Left ventricle myocardium inferior (tissue), 1 donor: ENCODE measurements around the gene EFEMP1. TPM values are rescaled to one million over a fixed set of nuclear protein-coding genes. Genes with fewer than 3 reads are reported as not detected.

Experiments used
- DNase-seq: peaks from one replicate; pipeline ENCODE4 v3.0.0-alpha.2; 2020
- H3K27ac ChIP-seq: fragments of 200-600 bp; replicated peaks from 2 replicates; pipeline ENCODE4 v1.8.0; 2021
- H3K27me3 ChIP-seq: fragments of 200-600 bp; 2 replicates; pipeline ENCODE4 v1.8.0; 2021; ENCODE audit warnings: low read depth
- H3K36me3 ChIP-seq: fragments of 200-600 bp; 2 replicates; pipeline ENCODE4 v1.8.0; 2021
- H3K4me1 ChIP-seq: fragments of 200-600 bp; 2 replicates; pipeline ENCODE4 v1.8.0; 2021
- H3K4me3 ChIP-seq: fragments of 200-600 bp; 2 replicates; pipeline ENCODE4 v1.8.0; 2021; ENCODE audit warnings: mild to moderate bottlenecking, moderate library complexity
- H3K9me3 ChIP-seq: fragments of 200-600 bp; replicated peaks from 2 replicates; pipeline ENCODE4 v1.8.0; 2021
- intact Hi-C: fragments of 100-400 bp; cut with micrococcal nuclease; formaldehyde crosslinking; loops from one replicate; pipeline ENCODE4 v1.11.0; 2022
- total RNA-seq: library from RNA; stranded (reverse); fragmentation: NEBNext Ultra II Directional; extraction: Animal tissue kit (Norgen Biotek cat#: 25700); gene quantifications from one replicate; pipeline ENCODE4 v1.2.1, GENCODE V29; 2021
- TF ChIP-seq, protein P1 (sequence below): fragments of 200-600 bp; IDR thresholded peaks from 2 replicates; pipeline ENCODE4 v1.8.0; 2021; ENCODE audit warnings: antibody characterized with exemption, mild to moderate bottlenecking, borderline replicate concordance
- donor health status: DM: no; HTN: yes; CAD: no; lungs with severe emphysema.

Gene EFEMP1
- total RNA-seq, 1 donor from 2014 or later: 72.3 TPM

DNA sequence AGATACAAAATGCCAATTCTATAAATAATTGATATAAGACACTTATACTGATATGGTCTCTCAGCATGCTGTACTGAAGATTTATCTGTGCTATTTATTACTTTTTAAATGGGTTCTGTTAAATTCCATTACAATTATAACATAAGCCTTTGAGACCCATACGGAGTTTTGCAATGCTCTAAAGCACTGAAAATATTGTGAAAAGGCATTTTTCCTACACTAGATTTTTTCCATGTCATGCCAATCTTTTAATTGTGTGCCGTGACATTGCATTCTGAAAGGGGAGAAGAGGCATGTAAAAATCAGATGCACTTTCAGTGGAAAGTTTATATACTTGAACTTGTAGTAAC is 46.5 kb downstream of the EFEMP1 start:
- DNase-seq: no peak

DNA sequence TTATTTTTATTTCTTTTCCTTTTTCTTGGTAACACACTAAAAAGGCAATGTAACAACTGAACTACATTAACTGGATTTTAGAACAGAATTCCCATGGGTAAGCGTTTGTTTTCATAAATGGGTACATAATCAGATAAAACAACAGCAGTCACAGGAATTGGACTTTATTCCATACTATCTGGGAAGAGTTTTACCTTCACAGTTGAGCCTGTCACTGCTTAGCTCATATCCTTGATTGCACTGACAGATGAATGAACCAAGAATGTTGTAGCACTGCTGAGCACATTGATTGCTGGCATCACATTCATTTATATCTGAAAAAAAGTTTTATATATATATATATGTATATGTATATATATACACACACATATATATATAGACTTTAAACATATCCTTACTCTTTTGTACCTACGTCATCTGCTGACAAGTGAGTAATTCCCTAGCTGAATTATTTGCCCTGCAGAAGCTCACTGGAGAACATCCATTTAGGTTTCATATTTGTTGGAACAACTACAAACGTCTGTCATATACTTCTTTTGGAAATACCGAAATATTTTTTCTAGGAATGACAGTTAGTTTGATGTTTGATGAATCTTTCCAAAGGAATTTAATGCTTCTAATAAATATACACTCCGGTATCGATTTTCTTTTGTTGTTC is 47.0 kb downstream of the EFEMP1 start:
- intact Hi-C loops: no loop called here
- Histone ChIP-seq H3K4me3 (no peak overlapping the region), H3K27me3 (no peaks in the 10 kb centered on the region), H3K27ac (peak overlapping the region; percentile 37), H3K4me1 (peaks cover 29% of the 10 kb centered on the region), H3K9me3 (no peaks in the 10 kb centered on the region), H3K36me3 (no peaks in the 10 kb centered on the region)
- no peak for DNase-seq
- TF ChIP-seq, protein P1, sequence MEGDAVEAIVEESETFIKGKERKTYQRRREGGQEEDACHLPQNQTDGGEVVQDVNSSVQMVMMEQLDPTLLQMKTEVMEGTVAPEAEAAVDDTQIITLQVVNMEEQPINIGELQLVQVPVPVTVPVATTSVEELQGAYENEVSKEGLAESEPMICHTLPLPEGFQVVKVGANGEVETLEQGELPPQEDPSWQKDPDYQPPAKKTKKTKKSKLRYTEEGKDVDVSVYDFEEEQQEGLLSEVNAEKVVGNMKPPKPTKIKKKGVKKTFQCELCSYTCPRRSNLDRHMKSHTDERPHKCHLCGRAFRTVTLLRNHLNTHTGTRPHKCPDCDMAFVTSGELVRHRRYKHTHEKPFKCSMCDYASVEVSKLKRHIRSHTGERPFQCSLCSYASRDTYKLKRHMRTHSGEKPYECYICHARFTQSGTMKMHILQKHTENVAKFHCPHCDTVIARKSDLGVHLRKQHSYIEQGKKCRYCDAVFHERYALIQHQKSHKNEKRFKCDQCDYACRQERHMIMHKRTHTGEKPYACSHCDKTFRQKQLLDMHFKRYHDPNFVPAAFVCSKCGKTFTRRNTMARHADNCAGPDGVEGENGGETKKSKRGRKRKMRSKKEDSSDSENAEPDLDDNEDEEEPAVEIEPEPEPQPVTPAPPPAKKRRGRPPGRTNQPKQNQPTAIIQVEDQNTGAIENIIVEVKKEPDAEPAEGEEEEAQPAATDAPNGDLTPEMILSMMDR: no peak

More for the DNA sequence above, 46.5 kb downstream of the EFEMP1 start:
- TF ChIP-seq, protein P1: no peak
- H3K36me3 ChIP-seq: no peaks in the 10 kb centered on the region
- intact Hi-C loops: no loop called here
- peaks cover 29% of the 10 kb centered on the region for H3K4me1 ChIP-seq
- no peak overlapping the region for H3K4me3 ChIP-seq
- H3K27ac ChIP-seq: no peak overlapping the region
- H3K9me3 ChIP-seq: no peaks in the 10 kb centered on the region
- no peaks in the 10 kb centered on the region for H3K27me3 ChIP-seq

DNA sequence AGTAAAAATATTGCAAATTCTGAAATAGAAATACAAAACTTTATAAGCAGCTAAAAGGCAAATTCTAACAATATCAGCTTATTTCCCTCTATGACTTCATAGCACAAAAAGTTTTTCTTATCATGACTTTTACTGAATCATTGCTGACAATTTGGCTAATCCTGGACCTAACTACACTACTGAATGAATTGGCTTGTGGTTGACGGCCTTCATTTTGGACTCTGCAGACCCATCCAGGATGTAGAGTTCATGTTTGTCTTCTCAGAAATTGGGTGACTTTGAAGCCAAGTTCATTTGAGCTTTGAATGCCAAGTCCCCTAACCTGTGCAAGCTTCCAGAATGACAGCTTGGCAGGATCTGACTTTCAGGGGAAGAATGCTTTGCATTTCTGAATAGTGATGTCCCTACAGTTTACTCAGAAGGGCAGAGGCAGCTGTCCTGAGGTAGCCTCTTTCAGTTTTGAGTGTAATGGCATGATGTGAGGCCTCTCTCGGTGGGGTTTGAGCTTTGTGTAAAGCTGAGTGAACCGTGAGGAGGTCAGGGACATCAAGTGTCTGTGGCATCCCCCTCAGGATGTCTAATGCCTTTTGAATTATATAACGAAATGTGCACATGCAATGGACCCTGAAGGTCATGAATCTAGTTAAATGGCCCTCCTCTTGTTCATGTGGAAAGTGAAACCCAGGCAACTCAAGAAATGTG is 48.0 kb downstream of the EFEMP1 start:
- Histone ChIP-seq H3K9me3 (no peaks in the 10 kb centered on the region), H3K27ac (peak overlapping the region; percentile 37), H3K4me1 (peaks cover 29% of the 10 kb centered on the region), H3K4me3 (no peak overlapping the region), H3K27me3 (no peaks in the 10 kb centered on the region), H3K36me3 (no peaks in the 10 kb centered on the region)
- TF ChIP-seq, protein P1: no peak
- DNase-seq: no peak
- intact Hi-C loops: no loop called here

DNA sequence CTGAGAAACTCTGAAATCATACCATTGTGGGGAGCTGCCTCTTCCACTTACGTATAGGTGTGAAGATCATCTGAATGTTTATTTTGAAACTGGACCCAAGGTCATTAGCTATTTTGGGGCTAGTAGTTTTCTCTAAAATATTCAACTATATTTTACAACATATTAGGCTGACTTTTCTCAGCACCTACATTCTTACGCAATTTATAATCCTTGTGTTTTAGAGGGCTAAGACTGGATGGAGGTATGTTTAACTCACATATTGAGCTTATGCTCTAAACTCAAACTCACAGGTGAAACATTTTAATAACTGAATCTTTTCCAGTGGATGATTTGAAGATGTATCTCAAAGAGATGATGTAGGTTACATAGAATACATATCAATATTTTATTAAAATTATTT is 49.2 kb downstream of the EFEMP1 start:
- Histone ChIP-seq H3K4me3 (no peak overlapping the region), H3K4me1 (peaks cover 29% of the 10 kb centered on the region), H3K36me3 (no peaks in the 10 kb centered on the region), H3K27ac (no peak overlapping the region), H3K27me3 (no peaks in the 10 kb centered on the region), H3K9me3 (no peaks in the 10 kb centered on the region)
- no peak for DNase-seq
- intact Hi-C loops: no loop called here
- TF ChIP-seq, protein P1: no peak

DNA sequence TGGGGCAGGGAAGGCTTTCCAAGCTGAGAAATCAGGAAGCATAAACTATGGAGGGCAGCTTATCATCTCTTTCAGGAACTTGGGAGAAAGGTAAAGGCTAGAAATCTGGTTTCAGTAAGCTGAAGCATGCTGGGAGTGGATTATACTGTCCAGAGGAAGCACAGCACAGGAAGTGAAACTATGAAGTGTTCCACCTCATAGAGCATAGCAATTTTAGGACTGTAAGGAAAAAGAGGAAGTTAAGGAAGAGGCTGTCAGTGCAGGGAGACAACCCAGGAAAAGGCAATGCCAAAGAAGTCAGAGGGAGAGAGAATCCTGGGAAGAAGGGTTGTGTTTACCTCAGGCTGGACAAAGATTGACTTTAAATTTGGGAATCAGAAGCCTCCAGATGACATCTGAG is 51.9 kb downstream of the EFEMP1 start:
- no peak for DNase-seq
- Histone ChIP-seq H3K36me3 (no peaks in the 10 kb centered on the region), H3K4me1 (peaks cover 13% of the 10 kb centered on the region), H3K27ac (no peak overlapping the region), H3K4me3 (no peak overlapping the region), H3K9me3 (no peaks in the 10 kb centered on the region), H3K27me3 (no peaks in the 10 kb centered on the region)
- intact Hi-C loops: no loop called here
- TF ChIP-seq, protein P1: no peak
